Activated CD4-positive, alpha-beta T cell treated with anti-CD3 and anti-CD28 coated beads, Interleukin-2, amount 50 U/mL, for 16 hours (primary cell): ENCODE measurements around the gene COL13A1.

Source experiments
- DNase-seq: peaks from one replicate; pipeline ENCODE4 v3.0.0-alpha.2; 2020

COL13A1 gene

GRCh38 chr10:69974551-69975155 is 172.9 kb downstream of the COL13A1 start:
- no peak for DNase-seq

GRCh38 chr10:69976795-69977546 is 175.3 kb downstream of the COL13A1 start:
- DNase-seq, result no peak

GRCh38 chr10:69979174-69979573 is 177.5 kb downstream of the COL13A1 start:
- DNase-seq, result no peak

GRCh38 chr10:69980672-69981071 is 179.0 kb downstream of the COL13A1 start:
- no peak for DNase-seq

- no peak for DNase-seq
These were observed 186.4 kb downstream of the COL13A1 start for GRCh38 chr10:69988094-69988493.

- no peak for DNase-seq
These were observed 189.4 kb downstream of the COL13A1 start for GRCh38 chr10:69991151-69991550.

GRCh38 chr10:69994262-69994661 is 192.6 kb downstream of the COL13A1 start:
- DNase-seq, result peak; percentile 24

GRCh38 chr10:69996611-69997010 is 194.9 kb downstream of the COL13A1 start:
- DNase-seq, result no peak

GRCh38 chr10:70000262-70000661 is 198.6 kb downstream of the COL13A1 start:
- DNase-seq, result no peak

GRCh38 chr10:70007116-70007820 is 205.6 kb downstream of the COL13A1 start:
- no peak for DNase-seq
